GM12878 (cell line): Measurements from ENCODE around the gene AGPAT2.

Experiments used
- CTCF ChIP-seq, 3 experiments: IDR thresholded peaks in 2 of 3; conservative IDR thresholded peaks in 1 of 3; 2 replicates each; pipeline ENCODE4 v1.5.1; 2011; ENCODE audit warnings: low read depth in 3 of 3, low read length in 3 of 3, mild to moderate bottlenecking in 3 of 3, control low read depth in 2 of 3, moderate library complexity in 2 of 3, inconsistent platforms in 1 of 3, mixed read lengths in 1 of 3; ENCODE audit not compliant: control insufficient read depth in 2 of 3, insufficient read depth in 1 of 3; ENCODE audit errors: extremely low read depth in 1 of 3
- NFIC ChIP-seq: IDR thresholded peaks from 2 replicates; pipeline ENCODE4 v1.6.1; 2012; ENCODE audit warnings: low read depth, mild to moderate bottlenecking, inconsistent platforms, low read length, moderate library complexity

DNA sequence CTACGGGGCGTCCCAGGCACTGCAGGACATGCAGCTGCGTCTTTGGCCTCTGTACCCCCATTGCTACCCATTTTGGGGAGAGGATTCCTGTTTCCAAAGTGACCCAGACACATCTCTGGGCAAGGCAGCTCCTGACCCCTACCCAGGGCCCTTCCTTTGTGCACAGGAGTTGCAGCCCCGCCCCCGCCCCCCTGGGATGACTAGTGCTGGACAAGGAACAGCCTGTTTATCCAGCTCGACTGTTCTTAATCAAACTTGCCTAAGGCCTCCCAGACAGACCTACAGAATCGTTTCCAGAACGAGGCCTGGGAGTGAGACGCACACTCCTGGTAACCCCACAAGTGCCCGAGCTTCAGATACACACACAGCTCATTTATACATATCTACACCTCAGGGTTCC, 38.4 kb upstream of the AGPAT2 start:
- no peak for TF ChIP-seq CTCF (IDR thresholded peaks at IDR 0.05 in 2 of 3, conservative IDR thresholded peaks at IDR 0.05 in 1 of 3; ENCODE audit: control insufficient read depth in 2 of 3, extremely low read depth in 1 of 3, insufficient read depth in 1 of 3, low read depth in 3 of 3, low read length in 3 of 3)
- no peak for TF ChIP-seq NFIC
